Iris pigment epithelial cell (primary cell): Measurements from ENCODE around the gene CDC42BPA.
"Not testable (repeated sequence)": the region's sequence is repeated elsewhere in the genome, so short reads cannot be mapped to it uniquely, and the experiment has no call there.

Experiments used
- DNase-seq: peaks from one replicate; pipeline ENCODE4 v3.0.0-alpha.2; 2011; ENCODE audit warnings: low read depth

Gene CDC42BPA

DNA sequence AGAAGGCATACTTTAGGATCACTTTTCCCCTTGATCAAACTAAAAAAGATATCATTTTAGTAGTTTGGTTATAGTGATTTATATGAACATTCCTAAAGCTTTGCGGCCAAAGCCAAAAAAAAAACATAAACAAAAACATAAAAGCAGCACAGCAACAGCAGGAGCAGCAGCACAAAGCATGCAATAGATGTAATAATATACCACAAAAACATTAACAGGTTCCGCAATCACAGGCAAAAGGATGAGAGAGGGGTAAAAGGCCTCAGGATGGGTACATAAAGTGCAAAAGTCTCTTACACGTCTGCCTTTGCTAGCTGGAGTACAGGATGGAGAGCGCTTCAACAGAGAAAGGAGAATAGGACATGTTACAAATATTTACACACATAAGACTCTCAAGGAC is 259.2 kb downstream of the CDC42BPA start:
- peak; percentile 23 for DNase-seq

DNA sequence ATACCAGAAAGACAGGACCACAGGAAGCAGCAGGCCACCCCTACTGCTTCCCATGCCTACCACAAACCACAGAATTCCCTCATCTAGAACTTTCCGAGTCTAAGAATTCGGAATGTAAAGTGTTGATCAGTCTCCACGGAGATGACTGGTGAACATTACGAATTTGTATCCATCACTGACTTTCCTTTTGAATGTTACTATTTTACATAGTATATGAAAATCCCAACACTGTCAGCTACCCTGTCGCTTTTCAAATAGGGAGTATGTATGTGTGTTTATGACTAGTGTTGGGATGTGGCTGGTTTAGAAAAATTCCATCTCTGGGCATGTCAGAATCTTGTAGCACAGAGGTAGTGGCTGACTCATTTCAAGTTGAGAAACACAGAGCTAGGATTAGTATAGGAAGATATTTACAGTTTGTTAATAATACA is 260.0 kb downstream of the CDC42BPA start:
- peak; percentile 93 for DNase-seq

GRCh38 chr1:227049253-227049652 is 269.0 kb downstream of the CDC42BPA start:
- DNase-seq = no peak

- DNase-seq = peak; percentile 90
Observed at GRCh38 chr1:227043755-227044154, 274.5 kb downstream of the CDC42BPA start.

DNA sequence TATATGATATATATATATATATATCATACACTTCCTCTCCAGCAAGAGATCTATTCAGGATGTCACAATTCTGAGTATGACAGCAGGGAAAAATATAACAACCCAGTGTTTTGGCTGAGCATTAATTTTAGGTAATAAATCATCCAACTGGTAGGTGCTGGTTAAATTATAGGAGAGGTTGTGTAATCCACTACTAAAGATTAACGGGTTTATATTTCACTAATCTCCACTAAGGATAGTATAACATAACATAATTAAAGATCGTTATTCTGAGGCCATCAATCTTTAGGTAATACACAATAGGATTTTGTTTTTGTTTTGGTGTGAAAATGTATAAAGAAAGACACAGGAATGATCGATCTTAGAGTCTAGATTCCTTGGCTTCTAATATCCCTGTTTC is 276.0 kb downstream of the CDC42BPA start:
- no peak for DNase-seq

DNA sequence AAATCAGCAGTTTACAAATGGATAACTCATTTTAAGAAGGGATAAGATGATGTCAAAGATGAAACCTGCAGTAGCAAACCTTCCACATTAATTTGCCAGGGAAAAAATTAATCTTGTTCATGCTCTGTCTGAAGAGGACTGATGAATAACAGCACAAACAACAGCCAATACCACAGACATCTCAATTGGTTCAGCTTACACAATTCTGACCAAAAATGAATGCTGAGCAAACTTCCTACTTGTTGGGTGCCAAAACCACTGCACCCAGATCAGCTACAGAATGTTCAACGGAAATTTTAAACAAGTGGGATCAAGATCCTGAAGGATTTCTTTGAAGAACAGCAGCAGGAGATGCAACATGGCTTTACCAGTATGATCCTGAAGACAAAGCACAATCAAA is 279.9 kb downstream of the CDC42BPA start:
- peak; percentile 67 for DNase-seq

DNA sequence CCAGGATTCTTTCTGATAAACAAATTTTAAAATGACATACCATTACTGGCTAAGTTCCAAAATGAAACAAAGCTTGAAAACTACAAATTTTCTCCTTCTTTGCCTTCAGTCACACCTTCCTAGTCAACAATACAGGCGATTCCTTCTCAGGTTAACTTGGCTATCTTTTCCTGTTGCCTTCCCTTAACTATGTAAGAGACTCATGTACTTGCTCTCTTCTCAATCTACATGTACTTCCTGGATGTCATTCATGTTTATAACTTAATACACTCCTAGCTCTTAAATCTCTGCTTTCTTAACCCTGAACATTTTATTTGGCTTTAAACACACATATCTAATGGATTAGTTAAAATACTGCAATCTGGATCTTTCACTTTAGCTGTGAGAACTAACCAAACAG is 281.2 kb downstream of the CDC42BPA start:
- peak; percentile 3 for DNase-seq

DNA sequence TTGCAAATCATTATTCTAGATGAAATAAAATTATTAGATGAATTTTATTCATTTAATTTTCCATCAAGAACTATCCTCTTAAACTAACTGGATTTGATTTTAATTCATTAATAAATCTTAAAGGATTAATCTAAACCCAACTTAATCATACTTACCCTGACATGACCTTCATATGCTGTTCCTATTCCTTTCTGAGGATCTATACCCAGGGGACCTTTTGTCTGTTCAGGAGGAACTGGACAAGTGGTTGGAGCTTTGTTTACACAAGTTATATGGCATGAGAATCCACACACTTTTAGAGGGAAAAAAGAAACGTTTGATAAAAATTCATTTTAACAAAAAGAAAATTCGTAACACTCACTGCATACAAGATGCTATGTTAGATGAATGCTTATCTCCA is 283.0 kb downstream of the CDC42BPA start:
- DNase-seq = no peak

DNA sequence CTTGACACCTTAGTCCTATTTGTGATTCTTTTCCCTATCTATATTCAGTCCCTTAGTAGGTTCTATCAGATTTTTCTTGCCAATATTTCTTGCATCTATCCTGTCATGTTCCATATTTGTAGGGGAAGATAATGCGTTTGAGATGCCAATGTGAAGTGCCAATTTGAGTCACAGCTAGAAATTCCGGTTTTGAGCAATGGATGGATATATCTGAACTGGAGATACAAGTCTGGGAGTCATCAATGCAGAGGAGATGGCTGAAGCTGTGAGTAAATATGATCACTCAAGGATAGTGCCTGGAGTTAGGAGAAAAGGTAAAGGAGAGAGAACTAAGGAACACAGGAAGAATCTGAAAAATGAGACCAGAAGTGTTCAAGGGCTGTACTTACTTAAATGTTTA is 284.4 kb downstream of the CDC42BPA start:
- no peak for DNase-seq

GRCh38 chr1:227032396-227032795 is 285.9 kb downstream of the CDC42BPA start:
- no peak for DNase-seq

DNA sequence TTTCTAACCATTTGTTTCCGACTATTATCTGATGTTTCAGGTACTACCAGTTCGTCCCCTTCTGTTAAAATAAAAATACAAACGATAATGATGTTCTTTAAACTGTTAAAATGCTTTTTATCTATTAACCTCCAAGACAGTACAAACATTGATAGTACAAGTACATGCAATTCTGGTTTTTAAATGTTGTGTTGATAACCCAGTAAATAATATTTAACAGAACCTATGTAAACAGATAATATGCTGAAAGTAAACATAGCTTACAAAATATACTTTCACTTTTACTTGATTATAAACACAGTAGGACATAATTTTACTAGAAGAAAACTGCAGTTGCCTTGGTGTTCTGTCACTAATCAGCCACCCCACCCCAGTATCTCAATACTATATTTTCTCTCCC is 301.3 kb downstream of the CDC42BPA start:
- DNase-seq = no peak

DNA sequence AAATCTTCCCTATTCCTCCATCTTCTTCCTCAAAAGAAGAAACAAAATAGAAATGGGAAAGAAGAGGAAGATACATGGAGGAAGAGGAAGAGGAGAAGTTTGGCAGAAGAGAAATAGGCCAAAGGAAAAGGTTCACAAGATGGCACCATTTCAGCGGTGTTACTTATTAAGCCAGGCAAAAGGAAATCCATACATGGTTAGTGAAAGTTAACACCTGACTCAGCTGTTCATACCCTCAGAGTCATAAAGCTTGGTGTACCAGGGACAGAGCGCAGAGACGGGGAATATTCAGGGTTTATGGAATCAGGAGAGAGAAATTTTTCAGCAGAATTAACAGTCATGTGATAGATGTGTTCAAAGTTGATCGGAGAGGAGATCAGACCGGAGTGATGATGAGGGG is 307.6 kb downstream of the CDC42BPA start:
- no peak for DNase-seq

- DNase-seq = no peak
Observed at GRCh38 chr1:227009937-227010336, 308.4 kb downstream of the CDC42BPA start.

- no peak for DNase-seq
Observed at GRCh38 chr1:227006226-227006796, 312.0 kb downstream of the CDC42BPA start.

DNA sequence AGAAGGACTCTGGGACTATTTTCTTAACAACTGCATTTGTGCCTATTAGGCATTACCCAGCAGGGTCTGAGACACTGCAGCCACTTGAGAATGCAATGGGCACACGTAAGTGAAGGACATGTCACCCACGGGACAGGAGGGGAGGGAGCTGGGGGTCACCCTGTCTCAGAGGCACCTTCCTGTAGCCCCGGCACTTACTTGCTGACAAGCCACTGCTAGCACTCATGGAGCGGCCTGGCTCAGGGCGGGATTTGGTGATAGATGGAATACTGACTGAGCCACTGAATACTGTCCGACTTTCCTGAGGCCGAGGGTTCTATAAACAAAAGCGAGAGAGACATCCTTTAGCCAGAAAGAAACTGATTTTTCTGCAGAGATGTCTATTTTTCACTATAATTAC is 313.5 kb downstream of the CDC42BPA start:
- DNase-seq = no peak

DNA sequence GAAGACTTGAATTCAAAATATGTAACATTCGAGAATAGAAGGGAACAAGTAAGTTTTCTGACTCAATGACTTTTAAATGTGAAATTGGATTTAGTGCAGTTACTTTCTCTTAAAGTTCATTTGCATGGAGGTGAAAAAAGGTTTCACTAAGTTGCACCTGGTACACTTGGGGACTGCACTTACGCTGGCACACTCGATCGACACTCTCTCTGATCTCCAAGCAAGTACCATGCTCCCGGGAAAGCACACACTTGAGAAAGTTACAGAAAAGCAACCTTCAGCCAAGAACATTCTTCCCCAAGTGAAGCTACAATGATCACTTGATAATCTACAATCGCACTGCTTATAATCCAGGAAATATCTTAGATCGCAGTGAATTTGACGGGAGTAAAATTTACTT is 315.1 kb downstream of the CDC42BPA start:
- no peak for DNase-seq

DNA sequence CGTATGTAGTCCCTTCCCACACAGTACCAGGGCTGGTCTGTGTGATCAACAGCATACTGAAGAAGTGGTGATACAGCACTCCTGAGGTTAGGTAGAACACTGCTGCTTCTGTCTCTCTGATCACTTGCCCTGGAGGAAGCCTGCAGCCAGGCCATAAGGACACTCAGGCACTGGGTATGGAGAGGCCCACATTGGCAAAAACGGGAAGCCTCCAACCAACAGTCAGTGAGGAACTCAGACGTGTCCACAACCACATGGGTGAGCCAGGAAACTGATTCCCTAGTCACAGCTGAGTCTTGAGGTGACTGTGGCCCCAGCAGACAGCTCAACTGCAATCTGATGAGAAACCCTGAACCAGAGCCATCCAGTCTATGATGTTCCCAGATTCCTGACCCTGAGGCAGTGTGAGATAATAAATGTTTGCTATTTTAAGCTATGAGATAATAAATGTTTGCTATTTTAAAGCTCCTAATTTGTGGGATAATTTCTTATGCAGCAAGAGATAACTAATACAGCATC is 315.7 kb downstream of the CDC42BPA start:
- no peak for DNase-seq

DNA sequence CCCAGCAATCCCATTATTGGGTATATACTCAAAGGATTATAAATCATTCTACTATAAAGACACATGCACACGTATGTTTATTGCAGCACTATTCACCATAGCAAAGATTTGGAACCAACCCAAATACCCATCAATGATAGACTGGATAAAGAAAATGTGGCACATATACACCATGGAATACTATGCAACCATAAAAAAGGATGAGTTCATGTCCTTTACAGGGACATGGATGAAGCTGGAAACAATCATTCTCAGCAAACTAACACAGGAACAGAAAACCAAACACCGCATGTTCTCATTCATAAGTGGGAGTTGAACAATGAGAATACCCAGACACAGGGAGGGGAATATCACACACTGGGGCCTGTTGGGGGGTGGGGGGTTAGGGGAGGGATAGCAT is 318.7 kb downstream of the CDC42BPA start:
- not testable (repeated sequence) for DNase-seq

DNA sequence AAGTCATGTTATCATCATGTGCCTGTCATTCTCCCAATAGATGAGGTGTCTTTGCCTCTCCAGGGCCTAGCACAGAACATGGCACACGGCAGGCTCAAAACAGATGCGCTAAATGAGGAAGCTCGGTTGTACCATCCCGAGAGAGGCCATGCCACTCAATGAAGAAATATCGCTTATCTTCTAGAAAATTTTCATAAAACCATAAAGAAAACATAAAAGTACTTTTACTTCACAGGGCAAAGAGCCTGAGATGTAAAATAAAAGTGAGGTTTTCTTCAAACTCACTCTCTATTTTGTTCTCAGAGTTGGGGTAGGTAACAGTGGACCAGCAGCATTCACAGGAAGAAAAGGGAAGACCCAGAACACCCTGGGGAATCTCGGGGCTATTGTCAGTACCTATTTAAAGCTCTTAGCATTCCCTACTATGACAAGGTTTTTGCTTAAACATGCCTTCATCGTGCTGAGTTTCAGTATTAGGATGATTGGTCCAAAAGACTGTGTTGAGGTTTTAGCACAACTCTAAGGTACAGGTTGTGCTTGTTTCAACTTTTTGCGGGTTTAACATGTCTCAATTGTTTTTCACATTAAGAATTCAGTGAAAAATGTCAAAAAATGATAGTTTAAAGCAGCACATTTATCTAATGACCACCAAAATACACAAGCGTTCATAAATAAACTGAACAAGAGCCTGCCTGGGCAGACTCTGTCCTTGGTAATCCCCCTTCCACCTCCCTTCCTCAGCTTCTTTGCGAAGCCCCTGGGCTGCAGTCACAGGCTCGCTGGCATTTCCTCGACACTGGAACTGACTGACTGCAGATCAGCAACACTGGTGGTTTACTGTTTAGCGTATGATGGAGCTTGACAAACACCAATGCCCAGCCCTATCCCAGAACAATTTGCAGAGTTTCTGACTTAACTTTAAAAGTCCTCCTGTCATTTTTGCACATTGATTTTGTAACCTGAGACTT is 322.6 kb downstream of the CDC42BPA start:
- no peak for DNase-seq

DNA sequence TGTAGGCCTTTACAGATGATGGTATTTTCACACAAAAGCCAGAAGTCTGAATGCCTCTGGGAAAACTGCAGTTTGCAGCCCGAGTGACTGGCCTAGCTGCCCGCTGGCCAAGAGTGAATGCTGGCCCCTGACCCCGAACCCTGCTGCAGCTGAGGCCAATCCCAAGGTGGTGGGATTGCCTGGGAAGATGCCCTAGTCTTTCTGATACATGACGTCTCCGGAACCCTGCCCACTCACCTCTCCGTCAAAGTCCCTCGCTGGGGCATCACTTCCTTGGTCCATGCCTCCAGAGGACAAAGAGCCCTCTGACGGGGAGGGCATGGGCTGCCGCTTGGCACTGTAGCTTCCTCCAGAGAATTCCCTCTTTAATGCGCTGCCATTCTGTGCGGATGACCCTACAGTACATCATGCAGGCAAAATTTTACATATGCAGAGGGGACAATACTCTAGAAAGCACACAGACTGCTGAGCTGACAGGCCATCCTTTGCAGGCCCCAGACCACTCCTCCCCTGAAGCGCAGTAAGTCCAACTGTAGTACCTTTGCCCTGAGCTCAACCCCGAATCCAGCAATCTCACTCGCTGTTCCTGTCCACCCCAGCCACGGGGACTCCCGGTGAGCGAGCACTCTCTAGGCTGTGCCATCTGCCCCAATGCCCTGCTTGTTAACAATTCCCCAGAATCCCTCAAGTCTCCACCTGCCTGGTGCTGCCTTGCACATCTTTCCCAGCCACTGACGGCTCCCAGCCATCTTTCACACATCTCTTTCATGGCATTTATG is 323.5 kb downstream of the CDC42BPA start:
- no peak for DNase-seq

DNA sequence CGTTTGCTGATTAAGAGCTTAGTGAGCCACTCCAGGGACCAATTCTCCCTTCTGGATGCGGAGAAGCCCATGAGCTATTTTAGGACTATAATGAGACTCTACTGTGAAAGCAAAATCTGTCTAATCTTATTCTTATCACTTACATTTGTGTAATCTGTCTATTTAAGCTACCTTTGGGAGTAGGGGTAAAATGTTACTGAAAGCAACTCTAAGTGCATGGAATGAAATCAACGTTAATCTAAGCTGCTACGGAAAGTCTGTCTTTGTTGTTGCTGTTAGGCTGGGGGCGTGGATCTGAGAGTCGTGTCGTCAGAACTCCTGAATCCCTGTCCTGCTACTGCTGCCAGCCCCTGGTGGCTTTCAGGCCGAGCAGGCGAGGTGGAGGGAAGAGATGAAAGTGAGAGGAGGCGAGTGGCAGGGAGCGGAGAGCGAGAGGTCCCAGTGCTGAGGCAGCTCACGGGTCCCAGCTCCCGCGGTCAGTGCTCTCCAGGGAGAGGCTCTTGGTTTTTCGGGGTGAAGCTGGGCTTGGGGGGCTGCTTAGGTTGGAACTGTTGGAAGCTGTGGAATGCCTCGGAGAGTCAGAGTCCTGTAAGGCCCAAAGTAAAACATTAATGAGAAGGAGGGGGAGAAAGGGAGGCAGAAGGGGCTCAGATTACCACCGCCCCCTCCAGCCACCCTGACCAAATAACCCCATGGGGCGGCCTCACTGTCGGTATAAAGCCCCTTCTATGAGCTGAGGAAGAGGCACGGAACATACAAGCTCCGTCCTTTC is 324.3 kb downstream of the CDC42BPA start:
- no peak for DNase-seq

DNA sequence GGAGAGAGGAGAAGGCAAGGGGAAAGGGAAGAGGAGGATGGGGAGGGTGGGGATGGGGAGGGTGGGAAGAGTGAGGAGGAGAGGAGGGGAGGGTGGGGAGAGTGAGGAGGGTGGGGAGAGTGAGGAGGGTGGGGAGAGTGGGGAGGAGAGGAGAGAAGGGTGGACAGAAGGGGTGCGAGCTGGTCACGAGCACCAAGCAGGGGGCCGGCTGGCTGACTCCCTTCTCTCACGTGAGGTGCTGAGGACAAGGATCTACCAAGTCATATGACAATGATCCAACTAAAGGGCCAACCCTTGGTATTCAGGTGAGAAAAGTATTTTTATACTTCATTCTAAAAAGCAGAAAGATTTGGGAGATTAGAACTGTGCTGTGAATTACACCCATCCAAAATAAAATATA is 326.4 kb downstream of the CDC42BPA start:
- no peak for DNase-seq
